HEK293T (cell line): ENCODE results near the gene SP6.

Source experiments
- CTCF ChIA-PET: fragments of 350-600 bp; formaldehyde crosslinking; extraction: SDS; loops from one replicate; lab custom pipeline; 2021; ENCODE audit warnings: antibody characterized with exemption, inconsistent platforms; lab: Yijun Ruan, JAX
- POLR2A ChIA-PET: fragments of 350-600 bp; formaldehyde crosslinking; extraction: SDS; loops from one replicate; lab custom pipeline; 2020; ENCODE audit warnings: antibody characterized with exemption, inconsistent platforms; lab: Yijun Ruan, JAX
- DNase-seq: peaks from one replicate; pipeline ENCODE4 v3.0.0; 2012; ENCODE audit warnings: mixed read lengths; ENCODE audit errors: extremely low spot score
- ARNT ChIP-seq: fragments of 450-650 bp; IDR thresholded peaks from 2 replicates; pipeline ENCODE4 v1.6.1; 2017; ENCODE audit warnings: mild to moderate bottlenecking
- BHLHE40 ChIP-seq: fragments of 450-650 bp; IDR thresholded peaks from 2 replicates; pipeline ENCODE4 v1.6.1; 2016; ENCODE audit warnings: mild to moderate bottlenecking, moderate library complexity, borderline replicate concordance
- CTBP1 ChIP-seq: fragments of 450-650 bp; IDR thresholded peaks from 2 replicates; pipeline ENCODE4 v1.6.1; 2016; ENCODE audit warnings: borderline replicate concordance
- ELF4 ChIP-seq: fragments of 450-650 bp; IDR thresholded peaks from 2 replicates; pipeline ENCODE4 v1.6.1; 2017; ENCODE audit warnings: antibody characterized with exemption
- FOXA1 ChIP-seq: fragments of 450-650 bp; IDR thresholded peaks from 2 replicates; pipeline ENCODE4 v1.6.1; 2016; ENCODE audit warnings: mild to moderate bottlenecking
- FOXK2 ChIP-seq: fragments of 450-650 bp; IDR thresholded peaks from 2 replicates; pipeline ENCODE4 v1.6.1; 2016; ENCODE audit warnings: mild to moderate bottlenecking
- FOXM1 ChIP-seq: fragments of 450-650 bp; IDR thresholded peaks from 2 replicates; pipeline ENCODE4 v1.6.1; 2017; ENCODE audit warnings: mild to moderate bottlenecking, borderline replicate concordance
- HDGF ChIP-seq: fragments of 450-650 bp; IDR thresholded peaks from 2 replicates; pipeline ENCODE4 v1.6.1; 2017; ENCODE audit warnings: antibody characterized with exemption, borderline replicate concordance
- L3MBTL2 ChIP-seq: fragments of 450-650 bp; conservative IDR thresholded peaks from 2 replicates; pipeline ENCODE4 v1.6.1; 2016; ENCODE audit warnings: mild to moderate bottlenecking
- LEF1 ChIP-seq: fragments of 450-650 bp; IDR thresholded peaks from 2 replicates; pipeline ENCODE4 v1.6.1; 2017; ENCODE audit warnings: mild to moderate bottlenecking, borderline replicate concordance
- NFRKB ChIP-seq: fragments of 450-650 bp; IDR thresholded peaks from 2 replicates; pipeline ENCODE4 v1.6.1; 2016; ENCODE audit warnings: mild to moderate bottlenecking, moderate library complexity
- PKNOX1 ChIP-seq: fragments of 450-650 bp; IDR thresholded peaks from 2 replicates; pipeline ENCODE4 v1.6.1; 2016
- SP1 ChIP-seq: fragments of 450-650 bp; IDR thresholded peaks from 2 replicates; pipeline ENCODE4 v1.6.1; 2017
- SUZ12 ChIP-seq: fragments of 450-650 bp; IDR thresholded peaks from 2 replicates; pipeline ENCODE4 v1.6.1; 2016; ENCODE audit warnings: mild to moderate bottlenecking
- TARDBP ChIP-seq: fragments of 450-650 bp; IDR thresholded peaks from 2 replicates; pipeline ENCODE4 v1.6.1; 2016
- ZNF384 ChIP-seq: fragments of 450-650 bp; IDR thresholded peaks from 2 replicates; pipeline ENCODE4 v1.6.1; 2016

The SP6 gene

DNA sequence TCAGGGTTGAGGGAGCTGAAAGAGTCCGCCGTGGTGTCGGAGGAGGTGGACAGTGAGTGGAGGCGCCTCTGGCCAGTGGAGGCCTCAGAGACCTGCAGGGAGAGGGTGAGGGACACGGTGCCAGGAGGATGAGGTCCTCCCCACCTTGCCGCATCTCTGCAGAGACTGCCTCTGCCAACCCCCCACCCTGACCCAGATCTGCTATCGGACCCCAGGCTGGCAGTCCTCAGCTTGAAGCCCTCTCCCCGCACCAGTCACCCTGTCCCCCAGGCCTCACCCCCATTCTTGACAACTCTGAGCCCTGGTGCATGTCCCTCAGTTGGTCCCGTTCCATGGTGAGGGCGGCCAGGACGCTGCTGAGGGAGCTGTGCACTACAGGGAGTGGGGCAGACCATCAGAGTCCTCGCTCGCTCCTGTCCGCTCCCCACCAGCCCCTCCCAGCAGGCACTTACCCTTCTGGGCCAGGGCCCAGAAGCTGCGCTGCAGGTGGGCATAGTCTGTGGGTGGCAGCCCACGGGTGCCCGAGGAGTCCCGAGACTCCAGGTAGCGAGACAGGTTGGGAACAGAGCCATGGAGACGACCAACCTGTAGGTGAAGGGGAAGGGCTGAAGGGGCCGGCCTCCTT lies 34.7 kb downstream of the SP6 start:
- TF ChIP-seq TARDBP (no peak), BHLHE40 (no peak)
- POLR2A ChIA-PET, result interaction anchor here (0.8 kb wide), 1 partner anchor 15 kb away, joined by 3 read pairs; the partner anchor contains the start of genes LRRC46 and MRPL10
- no peak for DNase-seq
- CTCF ChIA-PET, result no interaction called here

DNA sequence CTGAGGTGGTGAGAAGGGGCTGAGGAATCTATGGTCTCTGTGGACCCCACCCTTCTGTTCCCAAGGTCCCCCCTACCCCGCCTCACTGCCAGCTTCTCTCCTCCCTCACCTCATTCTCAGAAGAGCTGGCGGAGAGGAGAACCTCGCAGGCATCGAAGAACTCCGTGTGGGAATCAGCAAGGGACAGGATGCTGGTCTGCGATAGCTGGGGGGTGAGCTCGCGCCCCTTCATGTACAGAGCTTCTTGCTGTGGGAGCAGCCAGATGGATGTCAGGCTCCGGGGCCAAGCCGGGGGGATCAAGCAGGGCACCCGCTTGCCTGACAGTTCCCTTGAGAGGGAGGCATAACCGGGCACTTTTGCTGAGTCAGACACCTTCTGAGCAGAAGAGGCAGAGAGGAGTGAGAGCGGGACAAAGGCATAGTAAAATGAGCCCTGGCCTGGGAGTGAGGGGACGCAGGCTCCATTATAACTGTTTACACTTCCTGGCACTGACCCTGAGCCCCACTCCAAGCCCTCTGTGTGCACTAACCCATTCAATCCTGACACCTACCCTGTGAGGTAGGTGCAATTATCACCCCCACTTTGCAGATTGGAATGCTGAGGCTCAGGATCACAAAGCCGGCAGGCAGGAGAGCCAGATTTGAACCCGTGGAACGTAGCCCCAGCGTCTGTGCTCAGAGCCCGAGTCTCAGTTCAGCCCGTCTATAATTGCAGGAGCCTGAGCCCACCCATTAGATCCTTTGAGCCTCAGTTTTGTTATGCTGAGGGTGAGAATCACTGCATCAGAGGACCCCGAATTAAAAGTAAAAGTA lies 35.7 kb downstream of the SP6 start:
- TF ChIP-seq LEF1 (no peak), ARNT (no peak), FOXK2 (no peak), PKNOX1 (no peak), CTBP1 (no peak), FOXA1 (no peak), NFRKB (no peak), L3MBTL2 (no peak), FOXM1 (no peak), HDGF (no peak), SUZ12 (no peak)
- ChIA-PET POLR2A (interaction anchor here (0.9 to 1.1 kb wide), 2 partner anchors 15 to 16 kb away, joined by 3 read pairs; partner anchors contain the start of genes LRRC46 and MRPL10), CTCF (no interaction called here)
- DNase-seq, result no peak

GRCh38 chr17:47813512-47814031 lies 37.4 kb downstream of the SP6 start:
- ChIA-PET CTCF (no interaction called here), POLR2A (no interaction called here)
- DNase-seq, result no peak
- no peak for TF ChIP-seq FOXM1
- TF ChIP-seq SP1, result no peak
- no peak for TF ChIP-seq FOXA1
- no peak for TF ChIP-seq FOXK2
- no peak for TF ChIP-seq PKNOX1
- TF ChIP-seq ELF4, result no peak
- TF ChIP-seq BHLHE40, result no peak
- TF ChIP-seq ZNF384, result no peak
- no peak for TF ChIP-seq ARNT
- no peak for TF ChIP-seq LEF1

- TF ChIP-seq ELF4, result no peak
- TF ChIP-seq FOXK2, result no peak
- no peak for TF ChIP-seq NFRKB
- no peak for TF ChIP-seq ZNF384
- TF ChIP-seq CTBP1, result no peak
- TF ChIP-seq FOXM1, result no peak
- no peak for TF ChIP-seq FOXA1
- no peak for TF ChIP-seq SP1
- TF ChIP-seq TARDBP, result no peak
- TF ChIP-seq SUZ12, result no peak
- TF ChIP-seq PKNOX1, result no peak
- no peak for TF ChIP-seq BHLHE40
- TF ChIP-seq LEF1, result no peak
- TF ChIP-seq L3MBTL2, result no peak
- TF ChIP-seq HDGF, result no peak
- no peak for TF ChIP-seq ARNT
- CTCF ChIA-PET, result no interaction called here
- DNase-seq, result no peak
- POLR2A ChIA-PET, result no interaction called here
Observed at GRCh38 chr17:47813077-47813476, 37.9 kb downstream of the SP6 start.

DNA sequence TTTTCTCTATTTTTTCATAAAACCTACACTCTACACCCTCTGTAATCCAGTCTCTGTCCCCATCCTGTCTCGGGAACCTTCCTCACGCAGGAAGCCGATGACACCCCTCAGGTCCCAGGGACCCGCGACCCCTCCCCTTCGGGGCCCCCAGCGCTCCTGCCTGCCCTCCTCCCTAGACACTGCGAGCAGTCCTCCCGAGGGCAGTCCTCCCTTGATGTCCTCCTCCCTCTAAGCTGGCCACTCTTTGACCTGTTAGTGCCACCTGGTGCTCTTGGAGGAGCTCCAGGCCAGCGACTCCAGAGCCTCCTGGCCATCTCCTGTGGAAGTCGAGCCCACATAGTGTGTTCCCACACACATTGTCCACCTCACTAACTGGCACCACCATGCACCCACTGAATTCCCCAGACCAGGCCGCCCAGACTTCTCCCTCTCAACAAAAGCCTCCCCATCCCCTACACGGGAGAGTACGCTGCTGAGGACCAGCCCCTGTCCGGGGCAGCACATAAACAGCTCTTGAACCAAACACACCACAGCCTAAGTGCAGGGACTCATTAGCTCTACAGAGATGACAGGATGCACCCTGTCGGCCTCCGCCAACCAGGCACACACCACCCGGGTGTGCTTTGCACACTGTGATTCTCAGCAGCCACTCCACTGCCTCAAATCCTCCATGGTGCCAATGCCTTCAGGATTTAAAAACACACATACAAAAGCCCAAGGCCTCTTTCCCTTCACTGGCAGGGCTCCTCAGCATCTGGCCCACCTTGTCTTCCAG lies 38.6 kb downstream of the SP6 start:
- DNase-seq, result no peak
- CTCF ChIA-PET, result no interaction called here
- POLR2A ChIA-PET, result no interaction called here
- TF ChIP-seq FOXM1 (no peak), ARNT (no peak), FOXK2 (no peak), CTBP1 (no peak), TARDBP (no peak), SUZ12 (no peak), ZNF384 (no peak)
